GM12872 (cell line): ENCODE data around the gene NEMP1.

Source experiments
- TF ChIP-seq, protein P1 (sequence below): IDR thresholded peaks from 3 replicates; pipeline ENCODE4 v1.5.1; 2011; ENCODE audit warnings: low read depth, mild to moderate bottlenecking, low read length, moderate library complexity; ENCODE audit not compliant: insufficient read depth

Gene NEMP1

GRCh38 chr12:57049119-57049446 lies 29.5 kb downstream of the NEMP1 start:
- TF ChIP-seq, protein P1, sequence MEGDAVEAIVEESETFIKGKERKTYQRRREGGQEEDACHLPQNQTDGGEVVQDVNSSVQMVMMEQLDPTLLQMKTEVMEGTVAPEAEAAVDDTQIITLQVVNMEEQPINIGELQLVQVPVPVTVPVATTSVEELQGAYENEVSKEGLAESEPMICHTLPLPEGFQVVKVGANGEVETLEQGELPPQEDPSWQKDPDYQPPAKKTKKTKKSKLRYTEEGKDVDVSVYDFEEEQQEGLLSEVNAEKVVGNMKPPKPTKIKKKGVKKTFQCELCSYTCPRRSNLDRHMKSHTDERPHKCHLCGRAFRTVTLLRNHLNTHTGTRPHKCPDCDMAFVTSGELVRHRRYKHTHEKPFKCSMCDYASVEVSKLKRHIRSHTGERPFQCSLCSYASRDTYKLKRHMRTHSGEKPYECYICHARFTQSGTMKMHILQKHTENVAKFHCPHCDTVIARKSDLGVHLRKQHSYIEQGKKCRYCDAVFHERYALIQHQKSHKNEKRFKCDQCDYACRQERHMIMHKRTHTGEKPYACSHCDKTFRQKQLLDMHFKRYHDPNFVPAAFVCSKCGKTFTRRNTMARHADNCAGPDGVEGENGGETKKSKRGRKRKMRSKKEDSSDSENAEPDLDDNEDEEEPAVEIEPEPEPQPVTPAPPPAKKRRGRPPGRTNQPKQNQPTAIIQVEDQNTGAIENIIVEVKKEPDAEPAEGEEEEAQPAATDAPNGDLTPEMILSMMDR, result no peak

GRCh38 chr12:57048423-57049118 lies 30.0 kb downstream of the NEMP1 start:
- TF ChIP-seq, protein P1, result no peak

DNA sequence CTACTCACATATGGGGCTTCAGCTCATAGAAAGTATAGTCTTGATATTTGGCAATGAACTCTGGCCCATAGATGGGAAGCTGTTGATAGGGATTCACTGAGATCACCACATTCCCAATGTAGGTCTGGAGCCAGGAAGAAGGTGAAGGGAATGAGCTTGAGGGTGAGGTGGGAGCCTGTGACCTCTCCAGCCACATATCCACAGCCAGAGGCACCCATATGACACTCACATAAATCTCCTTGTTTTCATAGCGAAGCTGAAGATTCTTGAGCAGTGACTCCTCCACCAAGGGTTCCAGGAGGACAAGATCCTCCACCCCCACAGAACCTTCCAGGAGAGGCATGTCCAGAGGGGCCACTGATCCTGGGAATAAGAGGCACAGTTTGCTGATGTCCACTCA lies 30.6 kb downstream of the NEMP1 start:
- TF ChIP-seq, protein P1, result no peak

- TF ChIP-seq, protein P1, result no peak
These were observed 31.4 kb downstream of the NEMP1 start for GRCh38 chr12:57046947-57047890.

- TF ChIP-seq, protein P1, result no peak
These were observed 32.4 kb downstream of the NEMP1 start for GRCh38 chr12:57046086-57046791.

- TF ChIP-seq, protein P1, result no peak
These were observed 33.7 kb downstream of the NEMP1 start for GRCh38 chr12:57044889-57045288.

DNA sequence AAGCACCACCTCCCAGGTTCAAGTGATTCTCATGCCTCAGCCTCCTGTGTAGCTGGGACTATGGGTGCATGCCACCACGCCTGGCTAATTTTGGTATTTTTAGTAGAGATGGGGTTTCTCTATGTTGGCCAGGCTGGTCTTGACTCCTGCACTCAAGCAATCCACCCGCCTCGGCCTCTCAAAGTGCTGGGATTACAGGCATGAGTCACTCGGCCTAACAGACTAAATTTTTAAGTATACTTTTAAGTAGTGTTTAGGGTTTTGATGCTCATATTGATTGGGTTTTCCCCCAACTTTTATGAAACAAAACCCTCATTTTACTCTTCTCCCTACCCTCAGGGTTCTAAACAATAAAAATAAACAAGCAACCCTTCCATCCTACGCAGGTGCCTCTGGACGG lies 34.1 kb downstream of the NEMP1 start:
- TF ChIP-seq, protein P1, result no peak
